Subcutaneous abdominal adipose tissue (tissue), 5 donors: ENCODE data around the gene PTPRA.

Experiments used
- H3K27ac ChIP-seq: one replicate; pipeline ENCODE4 v1.7.0; 2013; ENCODE audit warnings: low read depth, mild to moderate bottlenecking, inconsistent platforms, low read length, moderate library complexity
- H3K27me3 ChIP-seq, 5 donors: one replicate each; pipeline ENCODE4 v1.7.0; 2013; ENCODE audit warnings: low read length in 5 of 5, inconsistent platforms in 1 of 5; ENCODE audit not compliant: control insufficient read depth in 5 of 5, insufficient read depth in 4 of 5
- H3K36me3 ChIP-seq, 5 donors: one replicate each; pipeline ENCODE4 v1.7.0; 2013; ENCODE audit warnings: low read length in 5 of 5; ENCODE audit not compliant: control insufficient read depth in 5 of 5, insufficient read depth in 5 of 5
- H3K4me1 ChIP-seq, 5 donors: one replicate each; pipeline ENCODE4 v1.7.0; 2013; ENCODE audit warnings: low read length in 5 of 5, mild to moderate bottlenecking in 3 of 5, moderate library complexity in 1 of 5; ENCODE audit not compliant: control insufficient read depth in 5 of 5, insufficient read depth in 5 of 5
- H3K4me3 ChIP-seq, 5 donors: one replicate each; pipeline ENCODE4 v1.7.0; 2013; ENCODE audit warnings: low read length in 5 of 5, low read depth in 1 of 5
- H3K9ac ChIP-seq, 5 donors: one replicate each; pipeline ENCODE4 v1.7.0; 2013; ENCODE audit warnings: low read length in 5 of 5, mild to moderate bottlenecking in 4 of 5, moderate library complexity in 3 of 5
- H3K9me3 ChIP-seq, 5 donors: one replicate each; pipeline ENCODE4 v1.7.0; 2013; ENCODE audit warnings: low read length in 5 of 5; ENCODE audit not compliant: control insufficient read depth in 5 of 5
- donor health status: healthy.
- donor health status: healthy.
- donor health status: healthy.
- donor health status: healthy.
- donor health status: healthy.

PTPRA gene

GRCh38 chr20:2837221-2837960 lies 35.9 kb upstream of the PTPRA start:
- Histone ChIP-seq H3K27me3 (no peaks in the 10 kb centered on the region), H3K27ac (no peak overlapping the region), H3K4me3 (no peak overlapping the region), H3K4me1 (peaks cover 3 to 25% (median 18%) of the 10 kb centered on the region in 5 donors), H3K36me3 (peaks cover 0 to 26% (median 13%) of the 10 kb centered on the region in 5 donors), H3K9me3 (no peaks in the 10 kb centered on the region), H3K9ac (no peak overlapping the region)

GRCh38 chr20:2838170-2838797 lies 35.0 kb upstream of the PTPRA start:
- H3K27ac ChIP-seq, result no peak overlapping the region
- no peak overlapping the region for H3K4me3 ChIP-seq
- peaks cover 3 to 25% (median 18%) of the 10 kb centered on the region in 5 donors for H3K4me1 ChIP-seq

GRCh38 chr20:2838847-2839671 lies 34.2 kb upstream of the PTPRA start:
- Histone ChIP-seq H3K4me1 (peaks cover 3 to 25% (median 18%) of the 10 kb centered on the region in 5 donors), H3K9ac (no peak overlapping the region), H3K27me3 (no peaks in the 10 kb centered on the region), H3K9me3 (no peaks in the 10 kb centered on the region), H3K4me3 (peak overlapping the region in 2 of 5 donors; percentile 83 to 88), H3K36me3 (peaks cover 0 to 26% (median 13%) of the 10 kb centered on the region in 5 donors), H3K27ac (no peak overlapping the region)

More at GRCh38 chr20:2838170-2838797, 35.0 kb upstream of the PTPRA start:
- Histone ChIP-seq H3K9ac (no peak overlapping the region), H3K27me3 (no peaks in the 10 kb centered on the region), H3K36me3 (peaks cover 0 to 26% (median 13%) of the 10 kb centered on the region in 5 donors), H3K9me3 (no peaks in the 10 kb centered on the region)

DNA sequence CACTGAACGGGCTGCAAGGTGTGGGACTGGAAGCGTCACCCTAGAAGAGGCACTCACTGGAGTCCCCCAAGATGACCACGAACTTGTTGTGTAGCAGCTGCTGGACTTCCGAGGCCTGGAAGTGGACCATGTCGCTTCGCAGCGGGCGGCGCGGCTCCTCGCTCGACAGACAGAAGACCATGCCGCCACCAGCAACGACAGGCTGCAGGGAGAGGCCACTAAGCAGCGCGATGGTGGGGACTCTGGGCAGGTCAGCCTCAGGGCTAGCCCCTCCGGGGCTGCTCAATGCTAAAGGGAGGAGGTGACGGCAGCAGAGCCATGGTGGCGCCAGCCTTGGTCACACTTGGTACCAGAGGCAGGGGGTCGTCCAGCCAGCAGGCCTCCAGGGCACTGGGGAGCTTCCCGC lies 33.5 kb upstream of the PTPRA start:
- H3K27ac ChIP-seq, result peak overlapping the region; percentile 77
- H3K36me3 ChIP-seq, result peaks cover 4 to 26% (median 13%) of the 10 kb centered on the region in 5 donors
- H3K4me3 ChIP-seq, result peak overlapping the region in 4 of 5 donors; percentile 72 to 91 (median 86)
- peak overlapping the region in 3 of 5 donors; percentile 79 to 92 (median 88) for H3K9ac ChIP-seq
- no peaks in the 10 kb centered on the region for H3K27me3 ChIP-seq
- H3K4me1 ChIP-seq, result peaks cover 3 to 25% (median 18%) of the 10 kb centered on the region in 5 donors
- no peaks in the 10 kb centered on the region for H3K9me3 ChIP-seq

- Histone ChIP-seq H3K4me1 (peaks cover 3 to 25% (median 18%) of the 10 kb centered on the region in 5 donors), H3K27ac (peak within 1 kb of the TSS; percentile 77), H3K9ac (peak within 1 kb of the TSS; percentile 79 to 93 (median 88)), H3K9me3 (no peaks in the 10 kb centered on the region), H3K36me3 (peaks cover 4 to 23% (median 11%) of the 10 kb centered on the region in 5 donors), H3K27me3 (no peaks in the 10 kb centered on the region), H3K4me3 (peak within 1 kb of the TSS; percentile 72 to 91 (median 83))
Measured at GRCh38 chr20:2840138-2840966, 32.9 kb upstream of the PTPRA start, which contains the start of the genes PCED1A and VPS16. TSS of gene PCED1A (minus strand) at chr20:2840655. CDS start at chr20:2839912, 743 bp downstream. TSS of gene VPS16 (plus strand) at chr20:2840745. CDS start at chr20:2840775, 30 bp downstream.

GRCh38 chr20:2840967-2841531 lies 32.2 kb upstream of the PTPRA start:
- H3K36me3 ChIP-seq, result peaks cover 4 to 18% (median 9%) of the 10 kb centered on the region in 5 donors
- H3K4me3 ChIP-seq, result peak overlapping the region; percentile 72 to 91 (median 83)
- H3K9ac ChIP-seq, result peak overlapping the region; percentile 72 to 93 (median 80)
- peaks cover 3 to 25% (median 18%) of the 10 kb centered on the region in 5 donors for H3K4me1 ChIP-seq
- H3K9me3 ChIP-seq, result no peaks in the 10 kb centered on the region
- H3K27ac ChIP-seq, result peak overlapping the region; percentile 67
- no peaks in the 10 kb centered on the region for H3K27me3 ChIP-seq

- no peaks in the 10 kb centered on the region for H3K9me3 ChIP-seq
- H3K36me3 ChIP-seq, result peaks cover 4 to 7% (median 6%) of the 10 kb centered on the region in 5 donors
- no peak overlapping the region for H3K4me3 ChIP-seq
- H3K9ac ChIP-seq, result no peak overlapping the region
- peaks cover 3 to 10% (median 9%) of the 10 kb centered on the region in 5 donors for H3K4me1 ChIP-seq
- H3K27ac ChIP-seq, result no peak overlapping the region
- no peaks in the 10 kb centered on the region for H3K27me3 ChIP-seq
Measured at GRCh38 chr20:2845607-2846006, 27.7 kb upstream of the PTPRA start.

DNA sequence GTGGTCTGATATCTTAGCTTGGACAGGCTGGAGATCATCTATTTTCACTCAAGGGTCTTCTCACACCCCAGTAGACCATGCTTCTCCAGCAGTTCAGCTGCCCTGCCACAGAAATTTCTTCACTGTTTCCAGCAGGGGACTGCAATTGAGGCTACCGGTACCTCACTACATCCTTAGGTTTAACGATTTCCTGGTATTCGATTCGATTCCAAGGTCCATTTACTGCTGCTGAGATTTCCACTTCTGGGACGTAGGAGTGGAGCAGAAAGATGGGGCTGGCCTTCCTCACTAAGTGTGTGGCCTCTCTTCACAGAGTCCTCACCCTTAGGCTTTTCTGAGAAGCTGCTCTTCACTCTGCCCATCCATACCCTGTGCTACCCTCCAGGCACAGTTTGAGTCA lies 26.6 kb upstream of the PTPRA start:
- H3K9ac ChIP-seq, result no peak overlapping the region
- no peaks in the 10 kb centered on the region for H3K9me3 ChIP-seq
- peaks cover 0 to 3% (median 2%) of the 10 kb centered on the region in 5 donors for H3K4me1 ChIP-seq
- H3K27ac ChIP-seq, result no peak overlapping the region
- no peak overlapping the region for H3K4me3 ChIP-seq
- H3K27me3 ChIP-seq, result no peaks in the 10 kb centered on the region
- peaks cover 4 to 7% (median 6%) of the 10 kb centered on the region in 5 donors for H3K36me3 ChIP-seq

GRCh38 chr20:2847802-2848201 lies 25.5 kb upstream of the PTPRA start:
- peaks cover 0 to 8% (median 7%) of the 10 kb centered on the region in 5 donors for H3K4me1 ChIP-seq
- H3K36me3 ChIP-seq, result peaks cover 4 to 7% (median 6%) of the 10 kb centered on the region in 5 donors
- H3K9me3 ChIP-seq, result no peaks in the 10 kb centered on the region
- no peak overlapping the region for H3K4me3 ChIP-seq
- no peak overlapping the region for H3K9ac ChIP-seq
- no peak overlapping the region for H3K27ac ChIP-seq
- H3K27me3 ChIP-seq, result no peaks in the 10 kb centered on the region
